Aorta (tissue), 5 donors: ENCODE data around the gene FILIP1L. TPM values are rescaled to one million over a fixed set of nuclear protein-coding genes. Genes with fewer than 3 reads are reported as not detected.
A peak's percentile ranks its signal among the peaks of the same experiment; 100 is the strongest.

Experiments
- ATAC-seq: fragments of 200-7000 bp; cut with Tn5 transposase; one replicate; pipeline ENCODE4 v1.9.1; 2022; ENCODE audit warnings: moderate library complexity; ENCODE audit not compliant: low FRiP score
- DNase-seq, 2 donors: peaks; one replicate each; pipeline ENCODE4 v3.0.0-alpha.2; 2020
- H3K27ac ChIP-seq, 2 donors: one replicate each; pipeline ENCODE4 v1.5.1; 2013; ENCODE audit warnings: low read length in 2 of 2, mild to moderate bottlenecking in 2 of 2, moderate library complexity in 2 of 2, control low read depth in 1 of 2, inconsistent platforms in 1 of 2, low read depth in 1 of 2
- H3K27me3 ChIP-seq, 2 donors: one replicate each; pipeline ENCODE4 v1.6.1; 2013; ENCODE audit warnings: control low read depth in 1 of 2, low read length in 1 of 2, mild to moderate bottlenecking in 1 of 2, moderate library complexity in 1 of 2; ENCODE audit not compliant: insufficient read depth in 2 of 2, control insufficient read depth in 1 of 2
- H3K36me3 ChIP-seq, 2 donors: one replicate each; pipeline ENCODE4 v1.6.1; 2013; ENCODE audit warnings: control low read depth in 1 of 2, low read length in 1 of 2, mild to moderate bottlenecking in 1 of 2; ENCODE audit not compliant: insufficient read depth in 2 of 2, control insufficient read depth in 1 of 2
- H3K4me1 ChIP-seq, 2 donors: one replicate each; pipeline ENCODE4 v1.6.1; 2013; ENCODE audit warnings: low read length in 2 of 2, control low read depth in 1 of 2, mild to moderate bottlenecking in 1 of 2, moderate library complexity in 1 of 2; ENCODE audit not compliant: insufficient read depth in 2 of 2, control insufficient read depth in 1 of 2
- H3K4me3 ChIP-seq, 2 donors: one replicate each; pipeline ENCODE4 v1.5.1; 2013; ENCODE audit warnings: low read length in 2 of 2, control low read depth in 1 of 2, mild to moderate bottlenecking in 1 of 2
- H3K9me3 ChIP-seq: one replicate; pipeline ENCODE4 v1.6.1; 2013; ENCODE audit warnings: mild to moderate bottlenecking, low read length; ENCODE audit not compliant: control insufficient read depth
- WGBS, 2 donors: extraction: QIAGEN DNeasy Blood & Tissue Kit; methylation state at CpG; one replicate each; pipeline ENCODE4 v1.1.7; 2013; 5-methylcytosine and 5-hydroxymethylcytosine counted together
- intact Hi-C, 2 donors: fragments of 100-400 bp; cut with DNase I; formaldehyde crosslinking; loops; one replicate each; pipeline versions ENCODE4 v1.14.2 to v1.15.0; 2022
- polyA plus RNA-seq, 2 donors: library from polyadenylated mRNA; stranded (reverse); fragments of 200-250 nt; gene quantifications; one replicate each; pipeline ENCODE4 v1.2.3, GENCODE V29; 2013
- total RNA-seq, 2 donors: library from RNA; stranded (reverse); fragmentation: NEBNext Ultra II Directional; extraction: Animal tissue kit (Norgen Biotek cat#: 25700); gene quantifications; one replicate each; pipeline ENCODE4 v1.2.1, GENCODE V29; 2021
- donor health status: healthy with polysubstance abuse.
- donor health status: Bipolar disorder and iron deficiency.
- donor health status: DM: no; HTN: no; CAD: no.
- donor health status: DM: no; HTN: no; CAD: no.
- donor health status: DM: yes; HTN: yes; CAD: no.

The FILIP1L gene
- total and polyA plus RNA-seq, 4 donors = 168 to 861 (median 251) TPM

DNA sequence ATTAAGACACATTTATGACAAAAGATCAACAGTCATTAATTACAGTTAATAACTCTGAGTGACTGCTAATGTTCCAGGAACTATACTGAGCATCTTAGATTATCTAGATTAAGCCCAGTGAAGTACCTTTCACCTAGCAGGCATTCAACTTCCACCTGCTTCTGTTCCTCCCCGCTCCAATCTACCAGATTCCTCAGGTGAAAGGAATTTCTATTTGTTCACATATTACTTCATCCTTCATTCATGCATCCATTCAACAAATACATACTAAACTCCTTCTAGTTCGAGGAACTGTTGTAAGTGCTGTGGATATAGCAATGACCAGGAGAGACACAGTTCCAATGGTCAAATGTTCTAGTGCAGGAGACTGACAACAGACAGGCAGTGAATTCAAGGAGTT, 139.3 kb downstream of the FILIP1L start:
- Histone ChIP-seq H3K9me3 (no peaks in the 10 kb centered on the region), H3K4me3 (no peak overlapping the region), H3K27me3 (no peaks in the 10 kb centered on the region), H3K36me3 (no peaks in the 10 kb centered on the region), H3K27ac (no peak overlapping the region), H3K4me1 (peaks cover 0 to 5% of the 10 kb centered on the region in 2 donors)
- intact Hi-C loops = no loop called here
- whole genome bisulfite sequencing, 2 donors = 37 to 46% methylated on average over 2 of the region's 2 CpGs
- no peak for DNase-seq
- ATAC-seq = no peak

GRCh38 chr3:99972380-99973104, 141.8 kb downstream of the FILIP1L start:
- DNase-seq = peak in 1 of 2 donors; percentile 56
- 5 to 9% methylated on average over 8 of the region's 8 CpGs for WGBS, 2 donors
- Histone ChIP-seq H3K4me3 (no peak overlapping the region), H3K27me3 (no peaks in the 10 kb centered on the region), H3K9me3 (no peaks in the 10 kb centered on the region), H3K4me1 (peaks cover 0 to 5% of the 10 kb centered on the region in 2 donors), H3K27ac (peak overlapping the region; percentile 31 to 98), H3K36me3 (no peaks in the 10 kb centered on the region)
- ATAC-seq = peak; percentile 86
- intact Hi-C loops = no loop called here

DNA sequence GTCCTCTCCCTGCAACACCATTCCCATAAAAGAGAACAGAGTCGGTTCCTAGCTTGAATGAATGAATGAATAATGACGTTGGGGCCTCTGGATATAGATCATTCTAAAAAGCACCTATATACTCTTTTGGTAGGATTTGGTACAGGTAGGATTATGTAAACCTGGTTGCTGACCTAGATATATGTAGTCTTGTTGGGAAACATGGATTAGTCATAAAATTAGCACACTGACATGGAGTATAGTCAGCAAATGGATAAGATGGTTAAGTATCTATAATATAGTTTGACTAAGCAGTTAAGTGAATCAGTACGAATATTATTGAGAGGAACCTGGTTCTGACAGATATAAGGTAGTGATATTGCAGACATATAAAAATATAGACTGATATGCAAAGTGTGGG, 142.5 kb downstream of the FILIP1L start:
- no peak for ATAC-seq
- intact Hi-C loops = no loop called here
- no peaks in the 10 kb centered on the region for H3K27me3 ChIP-seq
- peaks cover 0 to 5% of the 10 kb centered on the region in 2 donors for H3K4me1 ChIP-seq
- H3K4me3 ChIP-seq = no peak overlapping the region
- WGBS, 2 donors = 76 to 81% methylated on average over 3 of the region's 3 CpGs
- H3K27ac ChIP-seq = peak overlapping the region; percentile 63 to 98
- DNase-seq = no peak
- no peaks in the 10 kb centered on the region for H3K9me3 ChIP-seq
- H3K36me3 ChIP-seq = no peaks in the 10 kb centered on the region

- ATAC-seq = no peak
- Histone ChIP-seq H3K4me3 (no peak overlapping the region), H3K9me3 (no peaks in the 10 kb centered on the region), H3K27ac (no peak overlapping the region), H3K4me1 (peaks cover 4 to 9% of the 10 kb centered on the region in 2 donors), H3K27me3 (no peaks in the 10 kb centered on the region), H3K36me3 (no peaks in the 10 kb centered on the region)
- WGBS, 2 donors = 90 to 92% methylated on average over 1 of the region's 1 CpG
- no peak for DNase-seq
- intact Hi-C loops = no loop called here
These were observed 144.1 kb downstream of the FILIP1L start for GRCh38 chr3:99970198-99970597.

DNA sequence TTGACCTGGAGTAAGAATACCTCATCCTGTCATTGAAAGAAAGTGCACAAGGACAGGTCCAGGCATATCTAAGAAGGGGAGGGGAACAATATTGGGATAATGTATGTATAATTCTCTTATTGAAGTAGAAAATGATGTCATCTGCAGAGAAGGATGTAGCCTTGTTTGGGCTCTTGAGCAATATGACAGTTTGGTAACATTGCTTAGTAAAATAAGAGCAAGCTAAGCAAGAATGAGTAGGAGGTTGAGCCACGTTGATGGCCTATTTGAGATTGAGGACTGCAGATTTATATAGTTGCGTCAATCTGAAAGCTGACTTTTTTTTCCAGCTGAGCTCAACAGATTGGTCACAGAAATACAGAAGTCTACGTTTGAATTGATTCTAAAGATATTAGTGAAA, 145.2 kb downstream of the FILIP1L start:
- Histone ChIP-seq H3K27me3 (no peaks in the 10 kb centered on the region), H3K36me3 (no peaks in the 10 kb centered on the region), H3K9me3 (no peaks in the 10 kb centered on the region), H3K4me1 (peaks cover 5 to 11% of the 10 kb centered on the region in 2 donors), H3K27ac (no peak overlapping the region), H3K4me3 (no peak overlapping the region)
- 88 to 89% methylated on average over 3 of the region's 3 CpGs for WGBS, 2 donors
- no peak for DNase-seq
- ATAC-seq = no peak
- intact Hi-C loops = loop anchor here (5.0 to 10.0 kb wide), 4 partner anchors 33 to 286 kb away; no protein-coding TSS in a partner anchor

GRCh38 chr3:99967796-99968195, 146.5 kb downstream of the FILIP1L start:
- intact Hi-C loops = loop anchor here (5.0 to 10.0 kb wide), 4 partner anchors 35 to 287 kb away; no protein-coding TSS in a partner anchor
- ATAC-seq = no peak

GRCh38 chr3:99966662-99967416, 147.5 kb downstream of the FILIP1L start:
- no peaks in the 10 kb centered on the region for H3K9me3 ChIP-seq
- ATAC-seq (peak; percentile 74), DNase-seq (peak in 1 of 2 donors; percentile 54)
- peak overlapping the region; percentile 91 to 98 for H3K27ac ChIP-seq
- no peaks in the 10 kb centered on the region for H3K36me3 ChIP-seq
- H3K4me1 ChIP-seq = peaks cover 7 to 8% of the 10 kb centered on the region in 2 donors
- intact Hi-C loops = loop anchor here (5.0 to 10.0 kb wide), 4 partner anchors 35 to 288 kb away; no protein-coding TSS in a partner anchor
- no peak overlapping the region for H3K4me3 ChIP-seq
- H3K27me3 ChIP-seq = no peaks in the 10 kb centered on the region
- WGBS, 2 donors = 11 to 12% methylated on average over 7 of the region's 7 CpGs

More at GRCh38 chr3:99967796-99968195, 146.5 kb downstream of the FILIP1L start:
- Histone ChIP-seq H3K9me3 (no peaks in the 10 kb centered on the region), H3K36me3 (no peaks in the 10 kb centered on the region), H3K27me3 (no peaks in the 10 kb centered on the region), H3K4me3 (no peak overlapping the region), H3K27ac (peak overlapping the region; percentile 34 to 51), H3K4me1 (peaks cover 5 to 11% of the 10 kb centered on the region in 2 donors)
- no peak for DNase-seq
- 81 to 85% methylated on average over 2 of the region's 2 CpGs for WGBS, 2 donors

GRCh38 chr3:99965681-99966408, 148.5 kb downstream of the FILIP1L start:
- WGBS, 2 donors = 93 to 96% methylated on average over 3 of the region's 3 CpGs
- H3K36me3 ChIP-seq = no peaks in the 10 kb centered on the region
- intact Hi-C loops = loop anchor here (5.0 to 10.0 kb wide), 4 partner anchors 36 to 289 kb away; no protein-coding TSS in a partner anchor
- no peak for ATAC-seq
- no peaks in the 10 kb centered on the region for H3K27me3 ChIP-seq
- H3K27ac ChIP-seq = peak overlapping the region; percentile 98
- H3K4me1 ChIP-seq = peaks cover 7 to 8% of the 10 kb centered on the region in 2 donors
- no peak for DNase-seq
- no peaks in the 10 kb centered on the region for H3K9me3 ChIP-seq
- no peak overlapping the region for H3K4me3 ChIP-seq
